ENCODE data around the gene RAB7B. TPM values are rescaled to one million over a fixed set of nuclear protein-coding genes. Genes with fewer than 3 reads are reported as not detected.

The RAB7B gene
- total RNA-seq, 6 experiments from 2014 or later, result 0.14 to 1.4 (median 0.37) TPM

DNA sequence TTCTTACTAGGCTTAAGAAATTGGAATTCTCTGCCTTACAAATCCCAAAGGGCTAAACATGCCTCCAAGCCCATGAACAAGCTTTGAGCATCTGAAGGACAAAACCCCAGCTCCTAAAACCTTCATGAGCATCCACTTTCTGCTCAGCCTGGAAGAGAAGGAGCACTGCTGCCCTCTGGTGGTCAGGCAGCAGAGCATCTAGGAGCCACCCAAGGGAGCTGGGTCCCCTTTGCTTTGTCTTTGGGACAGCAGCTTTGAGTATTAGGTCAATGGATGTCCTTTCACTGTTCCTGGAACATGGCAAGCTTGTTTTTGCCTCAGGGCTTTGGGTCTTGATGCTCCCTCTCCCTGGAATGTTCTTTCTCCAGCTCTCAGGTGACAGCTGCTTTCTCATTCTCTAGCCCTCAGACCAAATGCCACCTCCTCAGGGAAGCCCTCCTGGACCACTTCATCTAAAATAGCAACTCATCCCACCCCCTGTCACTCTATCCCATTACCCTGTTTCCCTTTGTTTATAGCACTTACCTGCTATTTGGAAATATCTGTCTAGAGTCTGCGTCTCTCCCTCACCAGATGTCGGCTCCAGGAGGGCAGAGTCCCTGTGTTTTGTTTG, 25.7 kb downstream of the RAB7B start:
- H3K4me3 ChIP-seq, result no peak overlapping the region
- no peaks in the 10 kb centered on the region for H3K9me3 ChIP-seq
- DNase-seq, result peak; percentile 77 to 84 (median 79)
- ATAC-seq, result peak; percentile 87 to 95 (median 92)
- WGBS (ENCODE audit: insufficient coverage, low coverage, low lambda C conversion rate, missing lambda C conversion rate), result 88% methylated on average over 2 of the region's 2 CpGs
- H3K4me1 ChIP-seq, result no peaks in the 10 kb centered on the region
- no peaks in the 10 kb centered on the region for H3K36me3 ChIP-seq
- H3K27ac ChIP-seq, result no peak overlapping the region
- H3K27me3 ChIP-seq, result no peaks in the 10 kb centered on the region
- intact Hi-C loops (cut with DNase I), result loop anchor here (2.0 to 5.0 kb wide), 3 partner anchors 50 to 180 kb away; no protein-coding TSS in a partner anchor
- TF ChIP-seq, protein P1, sequence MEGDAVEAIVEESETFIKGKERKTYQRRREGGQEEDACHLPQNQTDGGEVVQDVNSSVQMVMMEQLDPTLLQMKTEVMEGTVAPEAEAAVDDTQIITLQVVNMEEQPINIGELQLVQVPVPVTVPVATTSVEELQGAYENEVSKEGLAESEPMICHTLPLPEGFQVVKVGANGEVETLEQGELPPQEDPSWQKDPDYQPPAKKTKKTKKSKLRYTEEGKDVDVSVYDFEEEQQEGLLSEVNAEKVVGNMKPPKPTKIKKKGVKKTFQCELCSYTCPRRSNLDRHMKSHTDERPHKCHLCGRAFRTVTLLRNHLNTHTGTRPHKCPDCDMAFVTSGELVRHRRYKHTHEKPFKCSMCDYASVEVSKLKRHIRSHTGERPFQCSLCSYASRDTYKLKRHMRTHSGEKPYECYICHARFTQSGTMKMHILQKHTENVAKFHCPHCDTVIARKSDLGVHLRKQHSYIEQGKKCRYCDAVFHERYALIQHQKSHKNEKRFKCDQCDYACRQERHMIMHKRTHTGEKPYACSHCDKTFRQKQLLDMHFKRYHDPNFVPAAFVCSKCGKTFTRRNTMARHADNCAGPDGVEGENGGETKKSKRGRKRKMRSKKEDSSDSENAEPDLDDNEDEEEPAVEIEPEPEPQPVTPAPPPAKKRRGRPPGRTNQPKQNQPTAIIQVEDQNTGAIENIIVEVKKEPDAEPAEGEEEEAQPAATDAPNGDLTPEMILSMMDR (IDR thresholded peaks at IDR 0.05), result peak; percentile 92 to 97 (median 96)
- no peak for TF ChIP-seq POLR2A (IDR thresholded peaks at IDR 0.05)

DNA sequence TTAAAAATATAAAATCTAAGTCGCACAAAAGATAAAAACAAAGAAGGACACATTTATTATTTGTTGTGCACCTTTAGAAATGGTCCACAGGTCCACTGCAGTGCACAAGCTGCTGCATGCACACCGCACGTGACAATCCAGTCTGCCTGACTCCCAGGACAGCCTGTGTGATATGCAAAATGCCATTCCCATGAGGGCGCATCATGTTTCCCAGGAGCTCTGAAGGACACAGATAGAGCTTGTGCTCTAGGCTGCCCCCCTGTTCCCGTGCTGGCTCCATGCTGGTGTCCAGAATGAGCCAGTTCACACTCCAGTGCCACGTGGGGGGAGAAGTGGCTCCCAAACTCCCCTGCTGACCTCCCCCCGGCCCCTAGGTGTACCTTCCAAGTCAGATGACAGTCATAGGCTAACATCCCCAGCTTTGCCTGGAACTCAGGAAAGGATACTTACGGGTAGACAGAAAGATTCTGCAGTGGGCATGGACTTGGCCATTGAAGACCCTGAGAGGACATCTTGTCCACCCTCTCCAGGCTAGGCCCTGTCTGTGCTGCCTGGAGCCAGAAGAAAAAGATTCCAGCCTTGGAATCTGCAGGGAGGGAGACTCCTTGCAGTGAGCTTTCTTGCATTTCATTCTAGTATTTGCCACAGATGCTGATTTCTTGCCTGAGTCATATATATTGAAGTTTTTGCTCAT, 26.3 kb downstream of the RAB7B start:
- Histone ChIP-seq H3K9me3 (no peaks in the 10 kb centered on the region), H3K4me3 (no peak overlapping the region), H3K27me3 (no peaks in the 10 kb centered on the region), H3K4me1 (no peaks in the 10 kb centered on the region), H3K36me3 (no peaks in the 10 kb centered on the region), H3K27ac (no peak overlapping the region)
- ATAC-seq (peak in 1 of 4 donors; percentile 17), DNase-seq (peak in 1 of 3 donors; percentile 40)
- WGBS (ENCODE audit: insufficient coverage, low coverage, low lambda C conversion rate, missing lambda C conversion rate), result 44% methylated on average over 6 of the region's 8 CpGs
- no peak for TF ChIP-seq POLR2A (IDR thresholded peaks at IDR 0.05)
- TF ChIP-seq, protein P1 (IDR thresholded peaks at IDR 0.05), result no peak
- intact Hi-C loops (cut with DNase I), result loop anchor here (5.0 kb wide), 2 partner anchors 50 to 180 kb away; no protein-coding TSS in a partner anchor

DNA sequence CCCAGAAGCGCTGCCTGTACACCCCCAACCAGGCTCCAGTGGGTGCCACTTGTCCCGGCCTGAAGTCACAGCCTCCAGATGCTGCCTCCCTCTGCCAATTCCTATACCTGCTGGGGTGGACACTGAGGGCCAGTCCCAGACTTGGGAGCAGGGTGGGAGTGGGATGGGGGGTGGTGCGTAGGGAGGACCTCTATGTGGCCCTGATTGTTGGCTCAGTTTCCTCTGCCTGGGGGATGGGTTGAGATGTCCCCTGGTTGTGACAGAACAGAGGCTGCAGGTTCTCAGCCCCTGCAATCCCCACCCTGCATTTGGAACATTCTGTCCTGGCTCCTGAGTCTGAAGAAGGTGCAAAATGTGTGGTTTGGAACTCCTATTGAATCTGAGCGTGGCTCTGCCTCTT, 27.2 kb downstream of the RAB7B start:
- intact Hi-C loops (cut with DNase I), result loop anchor here (5.0 kb wide), 2 partner anchors 49 to 179 kb away; no protein-coding TSS in a partner anchor
- Histone ChIP-seq H3K27ac (no peak overlapping the region), H3K27me3 (no peaks in the 10 kb centered on the region), H3K36me3 (no peaks in the 10 kb centered on the region), H3K9me3 (no peaks in the 10 kb centered on the region), H3K4me3 (no peak overlapping the region), H3K4me1 (no peaks in the 10 kb centered on the region)
- no peak for DNase-seq
- ATAC-seq, result no peak
- TF ChIP-seq, protein P1 (IDR thresholded peaks at IDR 0.05), result no peak
- TF ChIP-seq POLR2A (IDR thresholded peaks at IDR 0.05), result no peak
- no CpG with 5 or more reads among the region's 4 CpGs for WGBS (ENCODE audit: insufficient coverage, low coverage, low lambda C conversion rate, missing lambda C conversion rate)

DNA sequence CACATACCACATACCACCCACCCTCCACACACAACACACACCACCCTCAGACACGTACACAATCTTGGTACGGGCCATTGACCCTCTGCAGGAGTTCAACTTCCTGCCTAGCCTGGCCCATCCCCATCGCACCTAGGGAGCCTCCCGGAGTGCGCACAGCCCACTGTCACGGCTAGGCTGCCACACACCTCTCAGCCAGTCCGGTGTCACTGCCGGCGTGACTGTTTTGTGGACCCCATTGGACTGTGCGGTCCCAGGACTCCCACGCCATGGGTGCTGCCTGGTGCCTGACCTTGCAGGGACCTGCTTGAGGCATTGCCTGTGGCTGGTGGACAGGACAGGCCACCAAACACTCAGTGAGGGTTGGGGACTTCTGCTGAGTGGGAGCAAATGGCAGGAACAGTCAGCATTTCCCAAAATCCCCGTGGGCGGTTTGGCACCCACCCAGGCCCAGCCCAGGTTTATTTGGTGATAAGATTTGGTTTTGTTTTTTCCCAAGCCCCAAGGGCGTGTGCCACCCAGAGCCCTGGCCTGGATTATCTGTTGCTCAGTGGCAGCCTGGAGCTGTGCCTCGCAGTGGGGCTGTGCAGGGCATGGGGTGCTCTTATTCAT, 27.7 kb downstream of the RAB7B start:
- Histone ChIP-seq H3K4me1 (no peaks in the 10 kb centered on the region), H3K27ac (no peak overlapping the region), H3K27me3 (no peaks in the 10 kb centered on the region), H3K4me3 (no peak overlapping the region), H3K9me3 (no peaks in the 10 kb centered on the region), H3K36me3 (no peaks in the 10 kb centered on the region)
- WGBS (ENCODE audit: insufficient coverage, low coverage, low lambda C conversion rate, missing lambda C conversion rate), result 80% methylated on average over 1 of the region's 15 CpGs
- DNase-seq (no peak), ATAC-seq (no peak)
- TF ChIP-seq POLR2A (IDR thresholded peaks at IDR 0.05), result no peak
- TF ChIP-seq, protein P1 (IDR thresholded peaks at IDR 0.05), result no peak
- intact Hi-C loops (cut with DNase I), result loop anchor here (5.0 kb wide), 2 partner anchors 48 to 178 kb away; no protein-coding TSS in a partner anchor

All from right lobe of liver (tissue), 6 donors.